DMS79 treated with DMSO at 0.1 percent for 48 hours (cell line): ENCODE results near the gene MAP3K9.

Source experiments
- DNase-seq: peaks from one replicate; lab custom pipeline; 2025; lab: John Stamatoyannopoulos, UW

MAP3K9 gene

DNA sequence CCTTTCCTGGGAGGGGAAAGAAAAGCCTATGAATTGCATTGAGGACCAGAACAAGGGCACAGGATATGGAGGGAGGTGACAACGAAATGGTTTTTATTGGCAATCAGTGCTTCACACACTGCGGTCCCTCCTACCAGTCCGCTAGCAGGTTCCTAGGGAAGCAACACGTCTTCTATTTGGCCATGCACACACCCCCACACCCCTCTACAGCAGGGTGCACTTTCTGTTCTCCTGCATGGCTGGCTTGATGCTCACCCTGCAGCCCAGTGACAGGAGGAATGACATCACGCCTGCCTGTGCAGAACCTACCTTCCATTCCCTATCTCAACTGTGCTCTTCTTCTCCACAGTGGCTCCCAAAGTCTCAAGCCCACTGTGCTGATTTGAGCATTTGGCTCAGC is 109.7 kb downstream of the MAP3K9 start:
- DNase-seq, result no peak

DNA sequence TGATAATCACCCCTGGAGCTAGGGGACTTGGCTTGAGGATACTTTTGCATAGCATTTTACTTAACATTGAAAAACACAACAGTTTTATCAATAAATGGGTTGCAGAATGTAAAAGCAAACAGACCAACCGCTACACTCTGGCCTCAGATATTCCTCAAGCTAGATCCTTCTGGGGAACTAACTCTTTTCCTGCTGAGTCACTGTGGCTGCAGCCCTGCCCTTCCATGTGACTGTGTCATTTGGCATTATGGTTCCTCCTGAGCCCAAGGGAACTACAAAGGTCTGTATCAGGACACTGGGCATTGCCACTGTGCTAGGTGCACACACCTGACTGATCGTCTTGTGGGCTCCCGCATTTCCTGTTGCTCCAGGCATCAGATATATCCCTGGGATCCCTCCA is 111.0 kb downstream of the MAP3K9 start:
- no peak for DNase-seq

DNA sequence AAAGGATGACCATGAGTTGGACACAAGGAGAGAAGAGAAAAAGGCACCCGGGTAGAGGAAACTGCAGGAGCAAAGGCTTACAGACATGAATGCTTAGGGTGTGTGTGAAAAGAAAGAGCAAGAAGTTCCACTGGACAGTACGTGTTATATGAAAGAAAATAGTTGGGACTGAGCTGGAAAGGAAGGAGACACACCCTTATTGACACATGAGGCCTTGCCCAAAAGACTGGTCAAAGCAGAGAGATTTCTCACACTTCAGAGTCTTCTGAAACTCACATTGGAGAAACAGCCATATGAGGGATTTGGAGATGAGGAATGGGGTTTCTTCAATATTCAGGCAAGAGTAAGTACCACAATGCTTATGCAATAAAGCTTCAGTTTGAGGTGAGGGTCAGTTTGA is 111.6 kb downstream of the MAP3K9 start:
- no peak for DNase-seq

DNA sequence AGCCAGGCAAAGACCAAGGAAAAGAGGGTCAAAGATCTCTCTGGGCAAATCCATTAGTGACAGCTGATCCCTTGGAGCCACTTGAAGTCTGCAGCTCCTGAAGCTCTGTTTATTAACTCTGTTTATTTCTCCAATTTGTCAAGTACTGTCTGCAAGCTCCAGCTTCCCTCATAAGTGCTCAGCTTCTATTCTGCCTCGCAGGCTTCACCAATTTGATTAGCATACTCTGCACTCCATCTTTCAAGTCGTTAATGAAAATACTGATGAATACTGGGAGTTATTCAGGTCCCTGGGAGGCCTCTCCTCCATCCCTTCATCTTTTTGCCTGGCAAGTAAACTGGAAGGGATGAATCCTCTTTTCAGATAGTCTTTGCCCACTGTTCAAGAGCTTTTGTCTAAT is 113.3 kb downstream of the MAP3K9 start:
- DNase-seq, result peak; percentile 85

DNA sequence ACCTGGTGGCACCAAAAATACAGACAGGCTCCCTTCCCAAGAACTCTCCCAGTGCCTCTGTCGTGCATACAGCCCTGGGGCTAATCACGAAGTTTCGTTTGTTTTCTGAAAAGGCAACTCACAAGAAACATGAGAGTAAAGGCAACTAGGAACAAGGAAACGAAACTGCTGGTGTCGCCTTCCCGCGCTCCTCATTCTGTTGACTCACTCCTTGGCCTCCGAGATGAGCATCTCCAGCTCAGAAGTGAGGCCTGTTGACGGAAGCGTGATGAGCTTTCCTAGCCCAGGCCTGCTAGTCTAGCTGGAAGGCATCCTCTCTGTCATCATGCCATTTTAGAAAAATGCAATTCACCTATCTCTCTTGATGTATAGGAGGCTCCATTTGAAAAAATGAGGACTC is 117.1 kb downstream of the MAP3K9 start:
- no peak for DNase-seq

DNA sequence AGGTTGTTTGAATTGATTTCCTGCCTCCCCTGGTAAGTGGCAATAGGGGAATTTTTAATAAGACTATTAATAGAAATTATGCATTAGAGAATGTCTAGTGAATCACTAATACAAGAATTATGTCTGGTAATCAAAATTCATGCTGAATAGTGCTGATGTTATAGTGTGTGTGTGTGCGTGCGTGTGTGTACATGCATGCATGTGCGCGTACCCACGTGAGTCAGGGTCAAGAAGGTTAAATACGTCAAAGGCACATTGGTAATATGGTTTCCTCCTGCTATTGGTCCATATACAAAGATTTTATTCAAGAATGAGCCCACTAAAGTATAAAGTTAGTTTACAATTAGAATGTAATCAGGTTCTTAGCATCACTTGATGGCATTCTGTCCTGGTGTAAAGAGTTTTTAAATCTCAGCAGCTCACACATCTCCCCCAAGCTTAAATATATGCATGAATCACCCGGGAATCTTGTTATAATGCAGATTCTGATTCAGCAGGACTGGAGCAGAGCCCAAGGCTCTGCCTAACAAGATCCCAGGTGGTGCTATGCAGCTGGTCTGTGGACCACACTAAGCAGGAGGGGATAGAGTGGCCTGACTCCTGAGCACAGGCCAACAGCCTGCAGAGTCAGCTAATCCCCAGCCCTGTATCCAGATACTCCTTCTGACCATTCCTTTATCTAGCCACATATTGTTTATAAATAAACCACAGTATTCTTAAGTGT is 123.7 kb downstream of the MAP3K9 start:
- DNase-seq, result no peak

DNA sequence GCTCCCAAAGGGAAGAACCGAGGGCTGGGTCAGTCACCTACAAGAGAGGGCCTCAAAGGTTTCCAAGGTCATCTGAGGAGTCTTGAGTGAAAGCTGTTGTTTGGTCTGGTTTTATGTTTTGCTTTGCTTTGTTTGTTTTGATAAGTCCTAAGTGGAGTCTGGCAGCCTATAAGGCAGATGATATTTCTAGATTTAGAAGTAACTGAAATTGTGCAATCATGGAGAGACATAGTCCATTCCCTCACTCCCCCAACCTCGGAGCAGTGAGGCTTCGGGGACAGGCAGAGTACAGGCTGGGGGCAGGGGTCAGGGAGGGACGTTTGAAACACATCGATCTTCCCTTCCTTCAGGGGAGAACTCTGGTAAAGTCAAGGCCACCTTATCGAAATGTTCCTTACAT is 125.3 kb downstream of the MAP3K9 start:
- no peak for DNase-seq

DNA sequence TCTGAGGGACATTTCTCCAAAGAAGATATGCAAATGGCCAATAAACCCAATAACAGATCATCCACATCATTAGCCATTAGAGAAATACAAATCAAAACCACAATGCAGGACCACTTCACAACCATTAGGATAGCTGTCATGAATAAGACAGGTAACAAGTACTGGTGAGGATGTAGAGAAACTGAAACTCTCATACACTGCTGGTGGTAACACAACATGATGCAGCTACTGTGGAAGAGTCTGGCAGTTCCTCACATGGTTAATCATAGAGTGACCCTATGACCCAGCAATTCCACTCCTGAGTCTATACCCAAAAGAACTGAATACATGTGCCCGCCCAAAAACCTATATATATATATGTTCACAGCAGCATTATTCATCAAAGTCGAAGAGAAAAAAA is 128.6 kb downstream of the MAP3K9 start:
- no peak for DNase-seq

DNA sequence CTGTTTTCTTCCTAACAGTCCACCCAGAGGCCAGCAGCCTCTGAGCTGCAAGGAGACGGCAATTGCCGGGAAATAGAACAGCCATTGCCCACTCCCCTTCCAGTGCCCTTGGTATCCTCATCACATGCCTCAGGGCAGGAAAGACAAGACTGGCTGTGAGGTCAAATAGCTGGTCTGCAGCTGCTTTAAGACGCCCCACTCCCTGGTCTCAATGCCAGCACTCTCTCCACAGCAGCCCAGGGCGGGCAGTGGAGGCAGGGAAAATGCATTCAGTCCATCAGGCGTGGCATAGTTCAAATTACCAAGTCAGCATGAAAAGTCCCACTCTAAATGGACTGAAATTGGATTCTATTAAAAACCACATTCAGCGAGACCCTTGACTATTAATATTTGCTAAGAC is 132.0 kb downstream of the MAP3K9 start:
- DNase-seq, result no peak
